IgD-negative memory B cell (primary cell): ENCODE measurements around the gene EIF4EBP3. TPM values are rescaled to one million over a fixed set of nuclear protein-coding genes. Genes with fewer than 3 reads are reported as not detected.
"Not testable (repeated sequence)": the region's sequence is repeated elsewhere in the genome, so short reads cannot be mapped to it uniquely, and the experiment has no call there.

Source experiments
- H3K27ac Mint-ChIP-seq, 3 donors: one replicate each; pipeline ENCODE4 v1.8.0; 2020 to 2022; ENCODE audit warnings: mild to moderate bottlenecking in 3 of 3, mixed read lengths in 3 of 3, moderate library complexity in 1 of 3
- H3K27me3 Mint-ChIP-seq: one replicate; pipeline ENCODE4 v1.8.0; 2021; ENCODE audit warnings: mixed read lengths
- H3K36me3 Mint-ChIP-seq: one replicate; pipeline ENCODE4 v1.8.0; 2020; ENCODE audit warnings: mild to moderate bottlenecking, mixed read lengths
- H3K4me1 Mint-ChIP-seq, 3 donors: one replicate each; pipeline ENCODE4 v1.8.0; 2020 to 2022; ENCODE audit warnings: mixed read lengths in 3 of 3, mild to moderate bottlenecking in 1 of 3
- H3K4me3 Mint-ChIP-seq, 4 donors: one replicate each; pipeline ENCODE4 v1.8.0; 2020 to 2022; ENCODE audit warnings: mild to moderate bottlenecking in 4 of 4, mixed read lengths in 4 of 4, moderate library complexity in 3 of 4
- H3K9me3 Mint-ChIP-seq, 3 donors: one replicate each; pipeline ENCODE4 v1.8.0; 2020 to 2021; ENCODE audit warnings: mixed read lengths in 3 of 3, mild to moderate bottlenecking in 1 of 3
- polyA plus RNA-seq: library from polyadenylated mRNA; unstranded; fragments of 300-500 nt; fragmentation: Illumina TruSeq; gene quantifications from one replicate; pipeline ENCODE4 v1.2.3, GENCODE V29; 2021

Gene EIF4EBP3
- polyA plus RNA-seq, 1 donor from 2014 or later, result 32.9 TPM

DNA sequence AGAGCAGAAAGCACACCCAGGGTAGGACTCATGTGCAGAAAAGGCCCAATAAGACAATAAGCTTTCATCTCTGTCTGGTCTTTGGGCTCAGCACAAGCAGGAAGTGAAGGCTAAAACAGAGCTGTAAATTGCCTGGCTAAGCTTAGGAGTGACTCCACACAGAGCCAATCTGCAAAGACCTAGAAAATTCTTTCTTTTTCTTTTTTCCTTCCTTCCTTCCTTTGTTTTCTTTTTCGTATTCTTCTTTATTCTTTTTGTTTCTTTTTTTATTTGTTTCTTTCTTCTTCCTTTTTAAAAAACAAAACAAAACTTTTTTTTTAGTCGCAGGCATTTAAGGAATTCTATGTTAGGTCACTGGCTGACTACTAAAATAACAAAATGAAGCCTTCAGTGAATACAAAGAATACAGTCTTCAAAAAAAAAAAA lies 29.3 kb downstream of the EIF4EBP3 start:
- no peak overlapping the region for H3K4me3 Mint-ChIP-seq
- H3K4me1 Mint-ChIP-seq, result peaks cover 0 to 3% (median 0%) of the 10 kb centered on the region in 3 donors
- no peaks in the 10 kb centered on the region for H3K27me3 Mint-ChIP-seq
- H3K9me3 Mint-ChIP-seq, result no peaks in the 10 kb centered on the region
- H3K27ac Mint-ChIP-seq, result no peak overlapping the region
- H3K36me3 Mint-ChIP-seq, result peaks cover 5% of the 10 kb centered on the region

DNA sequence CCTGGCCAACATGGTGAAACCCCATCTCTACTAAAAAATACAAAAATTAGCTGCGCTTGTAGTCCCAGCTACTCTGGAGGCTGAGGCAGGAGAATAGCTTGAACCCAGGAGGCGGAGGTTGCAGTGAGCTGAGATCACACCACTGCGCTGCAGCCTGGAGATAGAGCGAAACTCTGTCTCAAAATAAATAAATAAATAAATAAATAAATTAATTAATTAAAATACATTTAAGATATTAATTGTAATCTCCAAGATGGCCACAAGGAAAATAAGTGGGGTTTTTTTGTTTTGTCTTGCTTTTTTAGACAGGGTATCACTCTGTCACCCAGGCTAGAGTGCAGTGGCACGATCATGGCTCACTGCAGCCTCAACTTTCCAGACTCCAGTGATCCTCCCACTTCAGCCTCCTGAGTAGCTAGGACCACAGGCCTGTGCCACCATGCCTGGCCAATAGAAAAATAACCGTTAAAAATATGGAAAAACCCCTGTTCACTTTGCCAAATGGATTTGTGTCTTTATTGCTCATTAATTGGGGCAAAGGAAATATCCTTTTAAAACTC lies 31.8 kb downstream of the EIF4EBP3 start:
- H3K9me3 Mint-ChIP-seq, H3K4me3 Mint-ChIP-seq, H3K4me1 Mint-ChIP-seq, H3K36me3 Mint-ChIP-seq, H3K27ac Mint-ChIP-seq, H3K27me3 Mint-ChIP-seq: not testable (repeated sequence)

DNA sequence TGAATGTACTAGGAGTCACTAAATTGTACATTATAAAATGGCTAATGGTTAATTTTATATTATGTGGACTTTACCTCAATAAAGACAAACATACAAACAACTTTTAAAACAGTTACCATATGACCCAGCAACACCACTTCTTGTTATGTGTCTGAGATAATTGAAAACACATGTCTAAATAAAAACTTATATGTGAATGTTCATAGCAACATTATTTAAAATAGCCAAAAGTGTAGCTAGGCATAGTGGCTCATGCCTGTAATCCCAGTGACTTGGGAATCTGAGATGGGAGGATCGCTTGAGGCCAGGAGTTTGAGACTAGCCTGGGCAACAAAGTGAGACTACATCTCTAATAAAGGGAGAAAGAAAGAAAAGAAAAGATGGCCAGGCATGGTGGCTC lies 40.0 kb downstream of the EIF4EBP3 start:
- Mint-ChIP-seq H3K4me3 (no peak overlapping the region), H3K27me3 (no peaks in the 10 kb centered on the region)

GRCh38 chr5:140588311-140589070 lies 41.0 kb downstream of the EIF4EBP3 start:
- H3K4me1 Mint-ChIP-seq, result no peaks in the 10 kb centered on the region
- no peaks in the 10 kb centered on the region for H3K9me3 Mint-ChIP-seq
- no peaks in the 10 kb centered on the region for H3K36me3 Mint-ChIP-seq
- no peak overlapping the region for H3K4me3 Mint-ChIP-seq
- H3K27me3 Mint-ChIP-seq, result no peaks in the 10 kb centered on the region
- H3K27ac Mint-ChIP-seq, result no peak overlapping the region

More for the DNA sequence above, 40.0 kb downstream of the EIF4EBP3 start:
- Mint-ChIP-seq H3K36me3 (peaks cover 1% of the 10 kb centered on the region), H3K4me1 (no peaks in the 10 kb centered on the region), H3K9me3 (no peaks in the 10 kb centered on the region), H3K27ac (no peak overlapping the region)

DNA sequence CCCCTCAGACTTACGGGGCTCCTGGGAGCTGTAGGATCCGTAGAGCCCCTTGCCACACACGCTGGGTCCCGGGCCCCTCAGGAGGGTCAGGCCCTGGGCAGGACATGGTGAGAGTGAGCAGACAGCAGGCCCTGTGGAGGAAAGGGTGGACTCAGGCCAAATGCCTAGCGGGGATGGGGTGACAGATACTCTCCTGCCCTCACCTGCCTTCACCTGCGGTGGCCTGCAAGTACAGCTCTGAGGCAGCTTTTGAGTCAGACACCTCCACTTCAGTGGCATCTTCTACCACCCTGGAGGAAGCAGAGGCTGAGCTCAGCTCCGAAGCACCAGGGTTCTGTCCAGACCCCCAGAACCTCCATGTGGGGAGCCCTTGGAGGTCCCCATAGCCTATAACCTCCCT lies 43.4 kb downstream of the EIF4EBP3 start:
- Mint-ChIP-seq H3K4me3 (no peak overlapping the region), H3K9me3 (no peaks in the 10 kb centered on the region), H3K4me1 (no peaks in the 10 kb centered on the region), H3K36me3 (no peaks in the 10 kb centered on the region), H3K27me3 (no peaks in the 10 kb centered on the region), H3K27ac (no peak overlapping the region)

DNA sequence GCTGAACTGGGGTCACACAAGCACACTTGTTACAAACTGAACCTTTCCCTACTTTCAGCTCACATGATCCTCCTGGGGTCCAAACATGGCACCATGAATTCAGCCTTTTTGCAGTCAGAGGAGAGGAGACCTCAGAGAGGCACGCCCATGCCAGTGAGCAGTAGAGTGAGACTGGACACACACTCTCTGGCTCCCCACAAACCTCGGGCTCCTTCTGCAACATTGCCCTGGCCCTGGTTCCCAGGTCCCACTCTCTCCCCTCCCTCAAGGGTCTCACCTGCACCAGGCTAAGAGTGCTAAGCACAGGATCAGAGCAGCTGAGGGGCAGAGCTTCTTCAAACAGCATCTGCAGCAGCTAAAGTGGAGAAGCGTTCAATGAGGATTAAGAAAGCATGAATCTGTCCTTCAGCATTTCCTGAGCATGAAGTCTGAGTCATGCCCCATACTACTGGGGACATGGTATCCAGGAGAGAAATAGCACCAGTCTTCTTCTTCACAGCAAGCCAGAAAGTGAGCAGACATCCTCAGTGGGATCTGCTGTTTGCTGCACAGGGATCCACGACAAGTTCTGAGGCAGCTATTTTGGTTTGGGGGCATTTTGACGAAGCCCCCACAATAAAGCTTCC lies 44.4 kb downstream of the EIF4EBP3 start:
- Mint-ChIP-seq H3K36me3 (no peaks in the 10 kb centered on the region), H3K4me1 (no peaks in the 10 kb centered on the region), H3K4me3 (no peak overlapping the region), H3K27me3 (no peaks in the 10 kb centered on the region), H3K27ac (no peak overlapping the region), H3K9me3 (no peaks in the 10 kb centered on the region)

GRCh38 chr5:140593070-140593469 lies 45.6 kb downstream of the EIF4EBP3 start:
- H3K4me3 Mint-ChIP-seq, H3K27ac Mint-ChIP-seq, H3K9me3 Mint-ChIP-seq: not testable (repeated sequence)

DNA sequence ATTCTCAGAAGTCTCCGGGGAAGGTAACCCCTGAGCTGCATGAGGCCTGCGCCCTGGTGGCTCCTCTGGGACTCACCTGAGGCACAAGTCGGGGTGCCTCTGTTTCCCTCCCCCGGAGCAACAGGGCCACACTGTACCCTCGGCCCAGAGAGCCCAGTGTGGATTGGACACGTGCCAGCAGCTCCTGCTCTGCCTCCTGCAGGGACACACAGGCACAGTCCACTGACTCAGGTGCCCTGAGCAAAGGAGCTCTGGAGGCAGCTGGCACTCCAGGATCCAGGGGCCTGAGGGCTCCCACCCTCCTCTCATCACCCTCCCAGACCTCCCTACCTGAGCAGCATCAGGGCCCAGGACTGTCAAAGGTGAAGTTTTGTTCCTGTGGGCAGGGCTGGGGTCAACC lies 46.7 kb downstream of the EIF4EBP3 start:
- Mint-ChIP-seq H3K4me3 (no peak overlapping the region), H3K27ac (no peak overlapping the region), H3K27me3 (no peaks in the 10 kb centered on the region), H3K9me3 (no peaks in the 10 kb centered on the region), H3K36me3 (no peaks in the 10 kb centered on the region), H3K4me1 (no peaks in the 10 kb centered on the region)

More at GRCh38 chr5:140593070-140593469, 45.6 kb downstream of the EIF4EBP3 start:
- not testable (repeated sequence) for H3K36me3 Mint-ChIP-seq, H3K27me3 Mint-ChIP-seq, H3K4me1 Mint-ChIP-seq

GRCh38 chr5:140595538-140596300 lies 48.3 kb downstream of the EIF4EBP3 start:
- Mint-ChIP-seq H3K4me3 (no peak overlapping the region), H3K27ac (no peak overlapping the region), H3K27me3 (no peaks in the 10 kb centered on the region)

DNA sequence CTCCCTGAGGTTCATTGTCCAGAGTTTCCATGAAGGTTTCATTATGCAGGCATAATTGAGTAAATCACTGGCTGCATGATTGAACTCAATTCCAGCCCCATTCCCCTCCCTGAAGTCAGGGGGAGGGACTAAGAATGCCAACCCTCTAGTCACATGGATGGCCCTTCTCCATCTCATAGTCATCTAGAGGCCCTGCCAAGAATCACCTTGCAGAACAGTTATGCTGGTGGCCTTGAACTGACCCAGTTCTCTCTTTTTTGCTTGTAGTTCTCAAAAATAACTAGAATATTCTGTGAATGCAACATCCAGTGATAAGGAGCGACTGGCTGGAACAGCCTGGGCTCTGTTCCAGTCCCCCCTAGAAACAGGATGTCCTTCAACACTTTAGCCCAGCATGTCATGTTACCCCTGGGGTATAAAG lies 48.9 kb downstream of the EIF4EBP3 start:
- H3K4me1 Mint-ChIP-seq, result no peaks in the 10 kb centered on the region

More at GRCh38 chr5:140595538-140596300, 48.3 kb downstream of the EIF4EBP3 start:
- H3K9me3 Mint-ChIP-seq, result no peaks in the 10 kb centered on the region
- H3K36me3 Mint-ChIP-seq, result no peaks in the 10 kb centered on the region
- H3K4me1 Mint-ChIP-seq, result no peaks in the 10 kb centered on the region

GRCh38 chr5:140598836-140599235 lies 51.4 kb downstream of the EIF4EBP3 start:
- no peak overlapping the region for H3K4me3 Mint-ChIP-seq
- H3K27me3 Mint-ChIP-seq, result no peaks in the 10 kb centered on the region
- no peaks in the 10 kb centered on the region for H3K36me3 Mint-ChIP-seq
- no peaks in the 10 kb centered on the region for H3K4me1 Mint-ChIP-seq
- H3K9me3 Mint-ChIP-seq, result peaks cover 0 to 3% (median 0%) of the 10 kb centered on the region in 3 donors
- H3K27ac Mint-ChIP-seq, result no peak overlapping the region

More for the DNA sequence above, 48.9 kb downstream of the EIF4EBP3 start:
- Mint-ChIP-seq H3K36me3 (no peaks in the 10 kb centered on the region), H3K27me3 (no peaks in the 10 kb centered on the region), H3K4me3 (no peak overlapping the region), H3K9me3 (no peaks in the 10 kb centered on the region), H3K27ac (no peak overlapping the region)

Other genes starting within 250 kb of the EIF4EBP3 start
- 122 TPM for gene PFDN1, start 244.6 kb upstream of the EIF4EBP3 start, polyA plus RNA-seq
- gene HBEGF, start 201.1 kb upstream of the EIF4EBP3 start, polyA plus RNA-seq, result 0.83 TPM
- not detected for gene SLC4A9, start 187.5 kb upstream of the EIF4EBP3 start, polyA plus RNA-seq
- 69.7 TPM for gene ANKHD1, start 145.8 kb upstream of the EIF4EBP3 start, polyA plus RNA-seq
- gene SRA1, start 9.8 kb downstream of the EIF4EBP3 start, polyA plus RNA-seq, result 31.8 TPM
- 4.4 TPM for gene APBB3, start 16.9 kb downstream of the EIF4EBP3 start, polyA plus RNA-seq
- 79.8 TPM for gene SLC35A4, start 17.2 kb downstream of the EIF4EBP3 start, polyA plus RNA-seq
- 1.5 TPM for gene CD14, start 85.5 kb downstream of the EIF4EBP3 start, polyA plus RNA-seq
- gene TMCO6, start 91.8 kb downstream of the EIF4EBP3 start, polyA plus RNA-seq, result 14.7 TPM
- gene NDUFA2, start 100.0 kb downstream of the EIF4EBP3 start, polyA plus RNA-seq, result 154 TPM
- 165 TPM for gene IK, start 100.2 kb downstream of the EIF4EBP3 start, polyA plus RNA-seq
- 13.5 TPM for gene WDR55, start 117.2 kb downstream of the EIF4EBP3 start, polyA plus RNA-seq
- not detected for gene DND1, start 125.9 kb downstream of the EIF4EBP3 start, polyA plus RNA-seq
- gene HARS1, start 143.7 kb downstream of the EIF4EBP3 start, polyA plus RNA-seq, result 43.4 TPM
- 19.0 TPM for gene HARS2, start 143.8 kb downstream of the EIF4EBP3 start, polyA plus RNA-seq
- gene ZMAT2, start 152.8 kb downstream of the EIF4EBP3 start, polyA plus RNA-seq, result 62.1 TPM
- not detected for gene PCDHA1, start 238.5 kb downstream of the EIF4EBP3 start, polyA plus RNA-seq
- gene PCDHA2, start 247.2 kb downstream of the EIF4EBP3 start, polyA plus RNA-seq, result not detected